ENCODE results near the gene SLC37A3.
"Not testable (repeated sequence)": the region's sequence is repeated elsewhere in the genome, so short reads cannot be mapped to it uniquely, and the experiment has no call there.

SLC37A3 gene

GRCh38 chr7:140421521-140421920, 23.2 kb upstream of the SLC37A3 start:
- DNase-seq = no peak
- TF ChIP-seq CTCF (IDR thresholded peaks at IDR 0.05; ENCODE audit: low read depth, low read length, missing control alignments) = no peak
- Histone ChIP-seq H3K27ac (no peak overlapping the region), H3K27me3 (replicated peaks) (no peaks in the 10 kb centered on the region), H3K4me3 (ENCODE audit: low read depth, low read length) (no peak overlapping the region), H3K36me3 (replicated peaks) (no peaks in the 10 kb centered on the region)
- in situ Hi-C loops (cut with HindIII; ENCODE audit: low pct_ligation_motif_present, low sequenced_read_pairs) = no loop called here

GRCh38 chr7:140418653-140419052, 20.3 kb upstream of the SLC37A3 start:
- Histone ChIP-seq H3K4me3 (ENCODE audit: low read depth, low read length) (no peak overlapping the region), H3K27me3 (replicated peaks) (no peaks in the 10 kb centered on the region), H3K36me3 (replicated peaks) (no peaks in the 10 kb centered on the region), H3K27ac (no peak overlapping the region)
- no peak for TF ChIP-seq CTCF (IDR thresholded peaks at IDR 0.05; ENCODE audit: low read depth, low read length, missing control alignments)
- in situ Hi-C loops (cut with HindIII; ENCODE audit: low pct_ligation_motif_present, low sequenced_read_pairs) = no loop called here
- no peak for DNase-seq

- H3K4me3 ChIP-seq (ENCODE audit: low read depth, low read length); DNase-seq; H3K27me3 ChIP-seq (replicated peaks); in situ Hi-C loops (cut with HindIII; ENCODE audit: low pct_ligation_motif_present, low sequenced_read_pairs); H3K36me3 ChIP-seq (replicated peaks); H3K27ac ChIP-seq: not testable (repeated sequence)
Observed at GRCh38 chr7:140418156-140418472, 19.8 kb upstream of the SLC37A3 start.

- no peaks in the 10 kb centered on the region for H3K36me3 ChIP-seq (replicated peaks)
- H3K27ac ChIP-seq = no peak overlapping the region
- no peak overlapping the region for H3K4me3 ChIP-seq (ENCODE audit: low read depth, low read length)
- in situ Hi-C loops (cut with HindIII; ENCODE audit: low pct_ligation_motif_present, low sequenced_read_pairs) = no loop called here
- no peak for TF ChIP-seq CTCF (IDR thresholded peaks at IDR 0.05; ENCODE audit: low read depth, low read length, missing control alignments)
- no peaks in the 10 kb centered on the region for H3K27me3 ChIP-seq (replicated peaks)
- DNase-seq = no peak
Observed at GRCh38 chr7:140417456-140418155, 19.3 kb upstream of the SLC37A3 start.

DNA sequence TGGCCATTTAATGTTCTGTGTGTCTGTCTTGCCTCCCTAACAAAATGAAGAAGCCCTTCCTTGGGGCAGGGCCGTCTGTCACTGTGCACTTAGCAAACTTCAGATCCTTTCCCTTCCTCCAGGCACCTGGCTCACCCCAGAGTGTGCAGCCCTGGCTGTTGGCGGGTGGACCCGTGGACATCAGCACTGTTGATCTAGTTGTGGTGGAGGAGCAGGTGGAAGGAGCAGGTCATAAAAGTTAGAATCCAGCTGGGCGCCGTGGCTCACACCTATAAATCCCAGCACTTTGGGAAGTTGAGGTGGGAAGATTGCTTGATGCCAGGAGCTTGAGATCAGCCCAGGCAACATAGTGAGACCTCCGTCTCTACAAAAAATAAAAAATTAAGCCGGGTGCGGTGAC, 18.2 kb upstream of the SLC37A3 start:
- no peak for TF ChIP-seq CTCF (IDR thresholded peaks at IDR 0.05; ENCODE audit: low read depth, low read length, missing control alignments)
- Histone ChIP-seq H3K36me3 (replicated peaks) (no peaks in the 10 kb centered on the region), H3K27me3 (replicated peaks) (no peaks in the 10 kb centered on the region), H3K27ac (no peak overlapping the region), H3K4me3 (ENCODE audit: low read depth, low read length) (no peak overlapping the region)
- no peak for DNase-seq
- in situ Hi-C loops (cut with HindIII; ENCODE audit: low pct_ligation_motif_present, low sequenced_read_pairs) = no loop called here

- H3K27ac ChIP-seq; DNase-seq; H3K27me3 ChIP-seq (replicated peaks); H3K36me3 ChIP-seq (replicated peaks); in situ Hi-C loops (cut with HindIII; ENCODE audit: low pct_ligation_motif_present, low sequenced_read_pairs); H3K4me3 ChIP-seq (ENCODE audit: low read depth, low read length): not testable (repeated sequence)
Observed at GRCh38 chr7:140415816-140416215, 17.5 kb upstream of the SLC37A3 start.

DNA sequence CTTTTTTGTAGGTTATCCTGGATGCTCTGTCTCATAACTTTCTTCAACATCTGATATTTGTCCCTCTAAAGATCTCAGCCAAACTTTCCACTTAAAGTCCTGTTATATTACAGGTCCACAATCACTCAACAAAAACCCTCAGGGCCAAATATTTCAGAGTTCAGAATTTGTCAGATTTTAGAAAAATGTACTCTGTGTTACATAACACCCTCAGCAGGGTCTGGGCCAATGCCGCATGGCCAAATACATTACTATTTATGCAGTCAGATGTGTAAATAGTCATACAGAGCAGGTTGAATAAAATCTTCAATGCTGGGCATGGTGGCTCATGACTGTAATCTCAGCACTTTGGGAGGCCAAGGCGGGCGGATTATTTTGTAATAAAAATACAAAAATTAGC, 17.0 kb upstream of the SLC37A3 start:
- H3K27ac ChIP-seq = no peak overlapping the region
- H3K4me3 ChIP-seq (ENCODE audit: low read depth, low read length) = no peak overlapping the region
- no peaks in the 10 kb centered on the region for H3K27me3 ChIP-seq (replicated peaks)
- H3K36me3 ChIP-seq (replicated peaks) = no peaks in the 10 kb centered on the region
- TF ChIP-seq CTCF (IDR thresholded peaks at IDR 0.05; ENCODE audit: low read depth, low read length, missing control alignments) = no peak
- no peak for DNase-seq
- in situ Hi-C loops (cut with HindIII; ENCODE audit: low pct_ligation_motif_present, low sequenced_read_pairs) = no loop called here

All from brain microvascular endothelial cell (primary cell).